COLO829 (cell line): ENCODE measurements around the gene UBE2K.
"Not testable (repeated sequence)": the region's sequence is repeated elsewhere in the genome, so short reads cannot be mapped to it uniquely, and the experiment has no call there.

ENCODE experiments used
- DNase-seq: peaks from one replicate; pipeline ENCODE4 v3.0.0; 2012; ENCODE audit warnings: low spot score

UBE2K gene

DNA sequence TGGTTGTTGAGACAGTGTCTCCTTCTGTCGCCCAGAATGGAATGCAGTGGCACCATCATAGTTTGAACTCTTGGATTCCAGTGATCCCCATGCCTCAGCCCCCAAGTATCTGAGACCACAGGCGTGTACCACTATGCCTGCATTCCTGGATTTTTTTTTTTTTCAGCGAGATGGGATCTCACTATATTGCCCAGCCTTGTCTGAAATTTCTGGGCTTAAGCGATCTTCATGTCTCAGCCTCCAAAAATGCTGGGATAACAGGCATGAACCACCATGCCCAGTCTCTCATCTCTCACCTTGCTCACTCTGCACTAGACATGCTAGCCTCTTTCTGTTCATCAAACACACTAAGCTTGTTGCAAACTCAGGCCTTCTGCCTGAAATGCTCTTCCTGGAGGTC is 104.1 kb downstream of the UBE2K start:
- DNase-seq = no peak

DNA sequence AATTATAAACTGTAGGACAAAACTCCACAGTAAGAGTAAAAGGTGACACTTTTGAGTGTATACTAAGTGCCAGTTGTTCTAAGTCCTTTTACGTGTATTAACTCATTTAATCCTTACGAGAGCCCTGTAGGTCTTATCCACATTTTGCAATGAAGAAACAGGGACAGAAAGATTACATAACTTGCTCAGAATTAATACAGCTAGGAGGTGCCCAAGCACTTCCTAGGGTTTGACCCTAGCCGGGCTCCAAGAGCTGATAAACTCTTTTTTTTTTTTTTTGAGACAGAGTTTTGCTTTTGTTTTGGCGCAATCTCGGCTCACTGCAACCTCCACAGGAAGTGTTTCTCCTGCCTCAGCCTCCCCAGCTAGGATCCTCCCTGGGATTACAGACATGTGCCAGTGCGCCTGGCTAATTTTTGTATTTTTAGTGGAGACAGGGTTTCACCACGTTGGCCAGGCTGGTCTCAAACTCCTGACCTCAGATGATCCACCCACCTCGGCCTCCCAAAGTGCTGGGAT is 110.4 kb downstream of the UBE2K start:
- DNase-seq = no peak

DNA sequence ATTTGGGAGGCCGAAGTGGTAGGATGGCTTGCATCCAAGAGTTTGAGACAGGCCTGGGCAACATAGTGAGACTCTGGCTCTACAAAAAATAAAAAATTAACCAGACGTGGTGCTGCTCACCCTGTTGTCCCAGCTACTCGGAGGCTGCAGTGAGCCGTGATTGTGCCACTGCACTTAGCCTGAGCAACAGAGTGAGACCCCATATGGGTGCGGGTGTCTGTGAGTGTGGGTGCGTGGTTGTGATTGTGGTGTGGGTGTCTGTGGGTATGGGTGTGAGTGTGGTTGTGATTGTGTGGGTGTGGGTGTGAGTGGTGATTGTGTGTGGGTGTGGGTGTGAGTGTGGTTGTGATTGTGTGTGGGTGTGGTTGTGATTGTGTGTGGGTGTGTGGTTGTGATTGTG is 114.6 kb downstream of the UBE2K start:
- no peak for DNase-seq

- DNase-seq = not testable (repeated sequence)
Observed at GRCh38 chr4:39813033-39813432, 115.1 kb downstream of the UBE2K start.

DNA sequence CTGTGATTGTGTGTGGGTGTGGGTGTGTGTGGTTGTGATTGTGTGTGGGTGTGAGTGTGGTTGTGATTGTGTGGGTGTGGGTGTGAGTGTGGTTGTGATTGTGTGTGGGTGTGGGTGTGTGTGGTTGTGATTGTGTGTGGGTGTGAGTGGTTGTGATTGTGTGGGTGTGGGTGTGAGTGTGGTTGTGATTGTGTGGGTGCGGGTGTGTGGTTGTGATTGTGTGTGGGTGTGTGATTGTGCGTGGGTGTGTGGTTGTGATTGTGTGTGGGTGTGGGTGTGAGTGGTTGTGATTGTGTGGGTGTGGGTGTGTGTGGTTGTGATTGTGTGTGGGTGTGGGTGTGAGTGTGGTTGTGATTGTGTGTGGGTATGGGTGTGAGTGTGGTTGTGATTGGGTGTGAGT is 115.8 kb downstream of the UBE2K start:
- DNase-seq = not testable (repeated sequence)

DNA sequence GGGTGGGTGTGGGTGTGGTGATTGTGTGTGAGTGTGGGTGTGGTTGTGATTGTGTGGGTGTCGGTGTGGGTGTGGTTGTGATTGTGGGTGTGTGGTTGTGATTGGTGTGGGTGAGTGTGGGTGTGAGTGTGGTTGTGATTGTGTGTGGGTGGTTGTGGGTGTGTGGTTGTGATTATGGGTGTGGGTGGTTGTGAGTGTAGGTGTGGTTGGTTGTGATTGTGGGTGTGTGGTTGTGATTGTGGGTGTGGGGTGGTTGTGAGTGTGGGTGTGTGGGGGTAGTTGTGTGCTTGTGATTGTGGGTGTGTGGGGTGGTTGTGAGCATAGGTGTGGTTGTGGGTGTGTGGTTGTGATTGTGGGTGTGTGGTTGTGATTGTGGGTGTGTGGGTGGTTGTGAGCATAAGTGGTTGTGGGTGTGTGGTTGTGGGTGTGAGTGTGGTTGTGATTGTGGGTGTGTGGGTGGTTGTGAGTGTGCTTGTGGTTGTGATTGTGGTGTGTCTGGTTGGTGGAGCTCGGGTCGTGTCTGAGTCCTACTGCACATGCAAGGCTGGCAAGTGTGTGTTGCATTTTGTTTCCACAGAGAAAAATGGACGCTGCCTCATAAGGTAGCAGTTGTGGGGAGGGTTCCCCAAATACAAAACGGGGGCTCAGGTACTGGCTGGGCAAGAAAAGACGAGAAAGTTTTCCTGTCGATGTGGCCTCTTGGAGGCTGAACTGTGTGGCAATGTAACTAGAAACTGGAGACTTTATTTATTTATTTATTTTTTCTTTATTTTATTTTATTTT is 116.7 kb downstream of the UBE2K start:
- no peak for DNase-seq

DNA sequence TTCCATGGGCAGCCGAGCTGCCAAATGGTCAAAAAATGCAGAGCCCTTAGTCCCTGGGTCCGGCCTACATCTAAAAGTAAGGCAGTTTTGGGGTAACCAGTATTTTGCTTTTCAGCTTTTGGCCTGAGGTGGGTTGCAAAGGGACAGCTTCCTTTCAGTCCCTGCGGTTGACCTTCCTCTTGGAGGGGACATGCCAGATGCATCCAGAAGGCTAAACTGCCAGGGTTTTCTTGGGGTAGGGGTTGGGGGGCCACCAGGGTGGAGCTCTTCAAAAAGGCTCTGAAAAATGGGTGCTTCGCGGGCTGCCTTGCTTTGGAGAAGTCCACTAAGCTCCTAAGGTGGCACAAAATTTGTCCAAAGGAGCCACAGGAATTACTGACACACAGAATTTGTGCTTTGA is 120.7 kb downstream of the UBE2K start:
- DNase-seq = no peak

DNA sequence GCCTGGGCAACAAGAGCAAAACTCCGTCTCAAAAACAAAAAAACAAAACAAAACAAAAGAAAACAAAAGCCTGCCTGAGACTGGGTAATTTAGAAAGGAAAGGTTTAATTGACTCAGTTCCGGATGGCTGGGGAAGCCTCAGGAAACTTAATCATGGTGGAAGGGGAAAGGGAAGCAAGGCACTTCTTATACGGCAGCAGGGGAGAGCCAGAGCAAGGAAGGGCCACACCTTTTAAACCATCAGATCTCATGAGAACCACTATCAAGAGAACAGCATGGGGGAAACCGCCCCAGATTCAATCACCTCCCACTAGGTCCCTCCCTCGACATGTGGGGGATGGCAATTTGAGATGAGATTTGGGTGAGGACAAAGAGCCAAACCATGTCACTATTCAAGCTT is 122.2 kb downstream of the UBE2K start:
- no peak for DNase-seq

DNA sequence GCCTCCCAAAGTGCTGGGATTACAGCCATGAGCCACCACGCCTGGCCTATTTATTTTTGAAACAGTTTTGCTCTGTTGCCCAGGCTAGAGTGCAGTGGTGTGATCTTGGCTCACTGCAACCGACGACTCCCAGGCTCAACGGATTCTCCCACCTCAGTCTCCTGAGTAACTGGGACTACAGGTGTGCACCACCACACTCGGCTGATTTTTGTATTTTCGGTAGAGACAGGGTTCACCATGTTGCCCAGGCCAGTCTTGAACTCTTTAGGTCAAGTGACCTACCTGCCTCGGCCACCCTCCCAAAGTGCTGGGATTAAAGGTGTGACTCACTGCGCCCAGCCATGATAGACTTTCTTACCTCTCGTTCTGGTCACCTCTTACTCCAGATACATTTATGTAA is 124.0 kb downstream of the UBE2K start:
- DNase-seq = no peak

- no peak for DNase-seq
Observed at GRCh38 chr4:39822662-39823061, 124.7 kb downstream of the UBE2K start.

DNA sequence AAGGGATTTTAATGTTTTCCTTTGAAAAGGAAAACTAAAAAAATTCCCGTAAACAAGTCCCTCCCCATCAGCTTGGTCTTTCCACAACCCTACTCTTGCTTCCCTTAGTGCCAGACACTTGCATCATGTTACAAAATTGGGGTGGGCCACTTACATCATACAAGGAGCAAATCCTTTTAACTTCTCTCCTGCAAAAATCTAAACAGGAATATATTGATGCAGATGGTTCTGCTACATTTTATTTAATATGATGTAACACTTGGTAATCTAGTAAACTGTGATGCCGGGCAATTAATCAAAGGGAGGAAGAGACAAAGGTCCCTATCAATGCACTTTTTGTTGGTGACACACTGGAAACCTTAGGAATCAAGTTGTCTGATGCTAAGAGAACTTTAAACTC is 125.3 kb downstream of the UBE2K start:
- no peak for DNase-seq

GRCh38 chr4:39825090-39825489 is 127.2 kb downstream of the UBE2K start:
- DNase-seq = no peak

GRCh38 chr4:39825741-39826231 is 127.8 kb downstream of the UBE2K start:
- DNase-seq = no peak
